Keratinocyte (primary cell): ENCODE measurements around the gene STIM1. TPM values are rescaled to one million over a fixed set of nuclear protein-coding genes. Genes with fewer than 3 reads are reported as not detected.

ENCODE experiments used
- DNase-seq: peaks from one replicate; pipeline ENCODE4 v3.0.0-alpha.2; 2011; ENCODE audit warnings: low read depth, missing footprints, low spot score
- FAIRE-seq: peaks from 2 replicates; lab custom pipeline; 2011; peaks lifted over from hg19 to GRCh38; lab: Jason Lieb, UNC
- H2AFZ ChIP-seq: 2 replicates; pipeline ENCODE4 v1.6.0; 2012; ENCODE audit warnings: low read length, control low read depth, inconsistent platforms; ENCODE audit not compliant: control insufficient read depth
- H3K27ac ChIP-seq: 2 replicates; pipeline ENCODE4 v1.5.1; 2011; ENCODE audit warnings: low read length; ENCODE audit not compliant: control insufficient read depth, insufficient read depth
- H3K27me3 ChIP-seq: 3 replicates; pipeline ENCODE4 v1.6.0; 2011; ENCODE audit warnings: low read length; ENCODE audit not compliant: control insufficient read depth, insufficient read depth; ENCODE audit errors: extremely low read depth
- H3K36me3 ChIP-seq, 2 experiments: 2 replicates in 1 of 2; 3 replicates in 1 of 2; pipeline ENCODE4 v1.5.1; 2011; ENCODE audit warnings: low read length in 2 of 2, mild to moderate bottlenecking in 1 of 2; ENCODE audit not compliant: control insufficient read depth in 2 of 2, insufficient read depth in 2 of 2; ENCODE audit errors: extremely low read depth in 1 of 2
- H3K4me1 ChIP-seq: 3 replicates; pipeline ENCODE4 v1.5.1; 2011; ENCODE audit warnings: low read length; ENCODE audit not compliant: control insufficient read depth, insufficient read depth; ENCODE audit errors: extremely low read depth
- H3K4me2 ChIP-seq: 3 replicates; pipeline ENCODE4 v1.6.0; 2011; ENCODE audit warnings: low read depth, low read length; ENCODE audit not compliant: control insufficient read depth, insufficient read depth; ENCODE audit errors: extremely low read depth
- H3K4me3 ChIP-seq, 3 experiments: fragments of 200-600 bp in 1 of 3; sonication (generic) in 1 of 3; 2 replicates in 2 of 3; 3 replicates in 1 of 3; pipeline ENCODE4 v1.5.1; 2011 to 2016; ENCODE audit warnings: low read length in 3 of 3, mild to moderate bottlenecking in 3 of 3, control low read depth in 2 of 3, inconsistent platforms in 1 of 3, low read depth in 1 of 3, mixed read lengths in 1 of 3, mixed run types in 1 of 3, moderate library complexity in 1 of 3; ENCODE audit not compliant: control insufficient read depth in 2 of 3, insufficient read depth in 2 of 3; ENCODE audit errors: extremely low read depth in 1 of 3
- H3K79me2 ChIP-seq: 2 replicates; pipeline ENCODE4 v1.6.0; 2012; ENCODE audit warnings: low read length; ENCODE audit not compliant: control insufficient read depth, insufficient read depth
- H3K9ac ChIP-seq: 3 replicates; pipeline ENCODE4 v1.6.0; 2011; ENCODE audit warnings: low read length; ENCODE audit not compliant: control insufficient read depth, insufficient read depth; ENCODE audit errors: extremely low read depth
- H3K9me1 ChIP-seq: 3 replicates; pipeline ENCODE4 v1.6.0; 2011; ENCODE audit warnings: low read length; ENCODE audit not compliant: control insufficient read depth, insufficient read depth; ENCODE audit errors: extremely low read depth
- H3K9me3 ChIP-seq: 2 replicates; pipeline ENCODE4 v1.5.1; 2012; ENCODE audit warnings: low read depth, low read length; ENCODE audit not compliant: control insufficient read depth
- H4K20me1 ChIP-seq: 3 replicates; pipeline ENCODE4 v1.6.0; 2011; ENCODE audit warnings: low read length; ENCODE audit not compliant: control insufficient read depth, insufficient read depth; ENCODE audit errors: extremely low read depth
- CTCF ChIP-seq, 3 experiments: IDR thresholded peaks in 1 of 3; conservative IDR thresholded peaks in 1 of 3; optimal IDR thresholded peaks in 1 of 3; 2 replicates in 2 of 3; 3 replicates in 1 of 3; pipeline versions ENCODE3 to v1.5.1; 2011; ENCODE audit warnings: low read length in 3 of 3, mild to moderate bottlenecking in 3 of 3, moderate library complexity in 2 of 3, control low read depth in 1 of 3, inconsistent platforms in 1 of 3; ENCODE audit not compliant: insufficient read depth in 2 of 3; ENCODE audit errors: extremely low read depth in 1 of 3
- EZH2 ChIP-seq: IDR thresholded peaks from one replicate; pipeline ENCODE4 v1.6.1; 2012; ENCODE audit warnings: inconsistent platforms, mild to moderate bottlenecking, low read length, moderate library complexity
- dilution Hi-C: fragments of 300-500 bp; cut with MboI; formaldehyde crosslinking; loops from one replicate; pipeline ENCODE4 v1.7.0; 2020; ENCODE audit warnings: low sequenced_read_pairs; ENCODE audit not compliant: extremely low pct_ligation_motif_present
- polyA plus RNA-seq, 5 experiments: library from polyadenylated mRNA; depleted of rRNA in 3 of 5; stranded (reverse) in 3 of 5; stranded (forward) in 1 of 5; unstranded in 1 of 5; fragments of >200 nt; gene quantifications; 1 replicate in 1 of 5; 2 replicates in 3 of 5; 3 replicates in 1 of 5; pipeline versions ENCODE4 v1.2.1 to v1.2.3, GENCODE V29; 2011 to 2012; ENCODE audit warnings: missing spikeins in 2 of 5, low read depth in 1 of 5, low replicate concordance in 1 of 5

STIM1 gene
- polyA plus RNA-seq, 1 donor (not counting 4 experiments of a cell fraction or from before 2014, with no cell fraction given): 23.7 TPM

- dilution Hi-C loops: loop anchor here (25.0 kb wide), 1 partner anchor 103 kb away; no protein-coding TSS in a partner anchor
- no peaks in the 10 kb centered on the region for H3K27me3 ChIP-seq
- peaks cover 15% of the 10 kb centered on the region for H3K79me2 ChIP-seq
- no peaks in the 10 kb centered on the region for H3K36me3 ChIP-seq
- H2AFZ ChIP-seq: no peak overlapping the region
- no peaks in the 10 kb centered on the region for H3K9me3 ChIP-seq
- peaks cover 44% of the 10 kb centered on the region for H3K4me1 ChIP-seq
- H3K4me3 ChIP-seq: peak overlapping the region in 1 of 3 experiments; percentile 32
- no peaks in the 10 kb centered on the region for H3K9me1 ChIP-seq
- DNase-seq: peak; percentile 52
- H3K9ac ChIP-seq: no peak overlapping the region
- no peak for TF ChIP-seq EZH2
- peak in 2 of 3 experiments; percentile 21 to 34 for TF ChIP-seq CTCF (optimal IDR thresholded peaks at IDR 0.05 in 1 of 3, IDR thresholded peaks at IDR 0.05 in 1 of 3, conservative IDR thresholded peaks at IDR 0.05 in 1 of 3; ENCODE audit: extremely low read depth in 1 of 3, insufficient read depth in 2 of 3, low read length in 3 of 3)
- H4K20me1 ChIP-seq: no peaks in the 10 kb centered on the region
- H3K27ac ChIP-seq: peak overlapping the region; percentile 30
- peak overlapping the region; percentile 67 for H3K4me2 ChIP-seq
- FAIRE-seq: peak; percentile 92
Observed at GRCh38 chr11:3959015-3959902, 103.8 kb downstream of the STIM1 start.

- DNase-seq: no peak
- no peaks in the 10 kb centered on the region for H3K27me3 ChIP-seq
- H3K4me3 ChIP-seq: peak overlapping the region in 1 of 3 experiments; percentile 32
- H2AFZ ChIP-seq: no peak overlapping the region
- FAIRE-seq: no peak
- H3K27ac ChIP-seq: peak overlapping the region; percentile 30
- dilution Hi-C loops: loop anchor here (25.0 kb wide), 1 partner anchor 102 kb away; no protein-coding TSS in a partner anchor
- peaks cover 16% of the 10 kb centered on the region for H3K79me2 ChIP-seq
- no peaks in the 10 kb centered on the region for H3K9me1 ChIP-seq
- peaks cover 38% of the 10 kb centered on the region for H3K4me1 ChIP-seq
- peak overlapping the region; percentile 67 for H3K4me2 ChIP-seq
- H4K20me1 ChIP-seq: no peaks in the 10 kb centered on the region
- H3K9ac ChIP-seq: no peak overlapping the region
- TF ChIP-seq EZH2 (no peak), CTCF (optimal IDR thresholded peaks at IDR 0.05 in 1 of 3, IDR thresholded peaks at IDR 0.05 in 1 of 3, conservative IDR thresholded peaks at IDR 0.05 in 1 of 3; ENCODE audit: extremely low read depth in 1 of 3, insufficient read depth in 2 of 3, low read length in 3 of 3) (no peak)
- no peaks in the 10 kb centered on the region for H3K36me3 ChIP-seq
- no peaks in the 10 kb centered on the region for H3K9me3 ChIP-seq
Observed at GRCh38 chr11:3959903-3960265, 104.4 kb downstream of the STIM1 start.
